Endothelial cell of umbilical vein (primary cell): Measurements from ENCODE around the gene OPCML. TPM values are rescaled to one million over a fixed set of nuclear protein-coding genes. Genes with fewer than 3 reads are reported as not detected.

ENCODE experiments used
- BruUV-seq: library from RNA; stranded (reverse); fragments of 400-500 nt; replicated peaks from 2 replicates; lab custom pipeline; 2021; lab: Mats Ljungman, UMichigan
- CTCF ChIA-PET: fragments of 300-600, 350-600 bp; sonication (Branson Sonifier 250); formaldehyde crosslinking; loops from one replicate; lab custom pipeline; 2021; ENCODE audit warnings: antibody characterized with exemption, inconsistent platforms; lab: Charles Lee
- POLR2A ChIA-PET: fragments of 300-600, 350-600 bp; sonication (Branson Sonifier 250); formaldehyde crosslinking; loops from one replicate; lab custom pipeline; 2021; ENCODE audit warnings: antibody characterized with exemption, inconsistent platforms; lab: Charles Lee
- DNase-seq: peaks from one replicate; pipeline ENCODE4 v3.0.0-alpha.2; 2011; ENCODE audit warnings: low read depth, low spot score
- FAIRE-seq: peaks from 2 replicates; lab custom pipeline; 2011; peaks lifted over from hg19 to GRCh38; lab: Jason Lieb, UNC
- H2AFZ ChIP-seq: 2 replicates; pipeline ENCODE4 v1.6.0; 2012; ENCODE audit warnings: low read depth, low read length, control low read depth, inconsistent platforms
- H3K27ac ChIP-seq: 2 replicates; pipeline ENCODE4 v1.5.1; 2011; ENCODE audit warnings: low read depth, mild to moderate bottlenecking, control low read depth, low read length, moderate library complexity; ENCODE audit not compliant: insufficient read depth
- H3K27me3 ChIP-seq, 2 experiments: 2 replicates each; pipeline versions ENCODE4 v1.6.0 to v1.6.1; 2011; ENCODE audit warnings: low read length in 2 of 2, mixed read lengths in 1 of 2; ENCODE audit not compliant: control insufficient read depth in 2 of 2, insufficient read depth in 2 of 2
- H3K36me3 ChIP-seq, 2 experiments: 2 replicates in 1 of 2; 3 replicates in 1 of 2; pipeline ENCODE4 v1.5.1; 2011; ENCODE audit warnings: low read length in 2 of 2, mild to moderate bottlenecking in 1 of 2, moderate library complexity in 1 of 2; ENCODE audit not compliant: control insufficient read depth in 2 of 2, insufficient read depth in 2 of 2; ENCODE audit errors: extremely low read depth in 1 of 2
- H3K4me1 ChIP-seq: 3 replicates; pipeline ENCODE4 v1.5.1; 2011; ENCODE audit warnings: mild to moderate bottlenecking, low read length; ENCODE audit not compliant: control insufficient read depth, insufficient read depth; ENCODE audit errors: extremely low read depth
- H3K4me2 ChIP-seq: 2 replicates; pipeline ENCODE4 v1.6.1; 2011; ENCODE audit warnings: low read length, control low read depth, mixed read lengths; ENCODE audit not compliant: insufficient read depth
- H3K4me3 ChIP-seq, 3 experiments: fragments of 200-600 bp in 1 of 3; sonication (generic), shearing (Covaris generic) in 1 of 3; replicated peaks in 1 of 3; 2 replicates each; pipeline ENCODE4 v1.5.1; 2011 to 2016; ENCODE audit warnings: control low read depth in 3 of 3, low read length in 3 of 3, mild to moderate bottlenecking in 2 of 3, inconsistent platforms in 1 of 3, low read depth in 1 of 3, moderate library complexity in 1 of 3; ENCODE audit not compliant: insufficient read depth in 1 of 3
- H3K79me2 ChIP-seq: 2 replicates; pipeline ENCODE4 v1.6.0; 2012; ENCODE audit warnings: low read length, inconsistent platforms; ENCODE audit not compliant: control insufficient read depth, insufficient read depth
- H3K9ac ChIP-seq: replicated peaks from 2 replicates; pipeline ENCODE3; 2011; ENCODE audit warnings: low read length, control low read depth; ENCODE audit not compliant: insufficient read depth; ENCODE audit errors: extremely low read depth
- H3K9me1 ChIP-seq: replicated peaks from 3 replicates; pipeline ENCODE4 v1.6.0; 2011; ENCODE audit warnings: mild to moderate bottlenecking, low read length; ENCODE audit not compliant: control insufficient read depth, insufficient read depth; ENCODE audit errors: extremely low read depth
- H3K9me3 ChIP-seq: replicated peaks from 2 replicates; pipeline ENCODE4 v1.5.1; 2012; ENCODE audit warnings: low read length, inconsistent platforms; ENCODE audit not compliant: control insufficient read depth, insufficient read depth
- H4K20me1 ChIP-seq: replicated peaks from 2 replicates; pipeline ENCODE3; 2011; ENCODE audit warnings: mild to moderate bottlenecking, low read length; ENCODE audit not compliant: control insufficient read depth, insufficient read depth; ENCODE audit errors: extremely low read depth
- CTCF ChIP-seq, 2 donors: IDR thresholded peaks; 1 replicate in 1 of 2; 2 replicates in 1 of 2; pipeline ENCODE4 v1.5.1; 2011; ENCODE audit warnings: low read length in 2 of 2, mild to moderate bottlenecking in 2 of 2, moderate library complexity in 2 of 2, control low read depth in 1 of 2, inconsistent platforms in 1 of 2, low read depth in 1 of 2; ENCODE audit not compliant: insufficient read depth in 1 of 2; ENCODE audit errors: extremely low read depth in 1 of 2
- EZH2 ChIP-seq: IDR thresholded peaks from 2 replicates; pipeline ENCODE4 v1.6.1; 2012; ENCODE audit warnings: borderline replicate concordance, low read depth, mild to moderate bottlenecking, moderate library complexity, low read length, inconsistent platforms; ENCODE audit not compliant: severe bottlenecking
- FOS ChIP-seq: IDR thresholded peaks from 2 replicates; pipeline ENCODE4 v1.6.1; 2011; ENCODE audit warnings: mild to moderate bottlenecking, low read length, moderate library complexity, borderline replicate concordance; ENCODE audit not compliant: insufficient read depth
- GATA2 ChIP-seq: IDR thresholded peaks from 2 replicates; pipeline ENCODE4 v1.7.0; 2011; ENCODE audit warnings: low read depth, mild to moderate bottlenecking, moderate library complexity, mixed read lengths, low read length; ENCODE audit not compliant: insufficient read length, insufficient read depth
- JUN ChIP-seq: IDR thresholded peaks from 2 replicates; pipeline ENCODE4 v1.6.1; 2011; ENCODE audit warnings: borderline replicate concordance, low read depth; ENCODE audit not compliant: insufficient read length, insufficient read depth
- MAX ChIP-seq: IDR thresholded peaks from 2 replicates; pipeline ENCODE4 v1.6.1; 2011; ENCODE audit not compliant: insufficient read depth, insufficient read length
- MYC ChIP-seq: IDR thresholded peaks from one replicate; pipeline ENCODE4 v1.6.1; 2011; ENCODE audit warnings: mild to moderate bottlenecking, low read depth, low read length
- POLR2A ChIP-seq: IDR thresholded peaks from 2 replicates; pipeline ENCODE4 v1.6.1; 2012; ENCODE audit warnings: low read depth, mild to moderate bottlenecking, control low read depth, low read length
- POLR2AphosphoS5 ChIP-seq: IDR thresholded peaks from 2 replicates; pipeline ENCODE4 v1.6.1; 2012; ENCODE audit warnings: low read depth, mild to moderate bottlenecking, control low read depth, low read length, moderate library complexity; ENCODE audit not compliant: insufficient read depth
- dilution Hi-C: fragments of 300-500 bp; cut with MboI; formaldehyde crosslinking; loops from one replicate; pipeline ENCODE4 v1.15.0; 2019; ENCODE audit warnings: low sequenced_read_pairs; ENCODE audit not compliant: extremely low pct_ligation_motif_present
- intact Hi-C: fragments of 100-400 bp; cut with micrococcal nuclease; formaldehyde crosslinking; loops from one replicate; pipeline ENCODE4 v1.10.0; 2022
- polyA plus RNA-seq, 4 experiments: library from polyadenylated mRNA; depleted of rRNA in 3 of 4; stranded (reverse) in 3 of 4; unstranded in 1 of 4; fragments of >200 nt; gene quantifications; 2 replicates each; pipeline versions ENCODE4 v1.2.1 to v1.2.3, GENCODE V29; 2011 to 2012; ENCODE audit warnings: missing spikeins in 1 of 4
- total RNA-seq: library from RNA; stranded (reverse); gene quantifications from 2 replicates; pipeline ENCODE4 v1.2.3, GENCODE V29; 2021

The OPCML gene
- total and polyA plus RNA-seq, 2 donors (not counting 3 experiments of a cell fraction or from before 2014, with no cell fraction given) = not detected

- BruUV-seq = no TSS peak
- Histone ChIP-seq H3K27ac (no peak overlapping the region), H3K9ac (no peak overlapping the region), H3K4me1 (no peaks in the 10 kb centered on the region), H3K9me1 (no peaks in the 10 kb centered on the region), H3K36me3 (no peaks in the 10 kb centered on the region), H3K4me3 (no peak overlapping the region), H3K4me2 (no peak overlapping the region), H4K20me1 (no peaks in the 10 kb centered on the region), H3K79me2 (no peaks in the 10 kb centered on the region), H2AFZ (no peak overlapping the region), H3K9me3 (no peaks in the 10 kb centered on the region), H3K27me3 (no peaks in the 10 kb centered on the region)
- no peak for DNase-seq
- CTCF ChIA-PET = no interaction called here
- FAIRE-seq = no peak
- intact Hi-C loops = no loop called here
- POLR2A ChIA-PET = no interaction called here
- no peak for TF ChIP-seq POLR2AphosphoS5
- no peak for TF ChIP-seq EZH2
- no peak for TF ChIP-seq POLR2A
- no peak for TF ChIP-seq CTCF (IDR thresholded peaks at IDR 0.05; ENCODE audit: extremely low read depth in 1 of 2, insufficient read depth in 1 of 2, low read depth in 1 of 2, low read length in 2 of 2)
- TF ChIP-seq MAX = no peak
- no peak for TF ChIP-seq MYC
- no peak for TF ChIP-seq JUN
- TF ChIP-seq GATA2 = no peak
- TF ChIP-seq FOS = no peak
- dilution Hi-C loops = no loop called here
These were observed 720.7 kb downstream of the OPCML start for GRCh38 chr11:132811649-132812048.
